DMS 273 (cell line): ENCODE data around the gene PTPRM.
"Not testable (repeated sequence)": the region's sequence is repeated elsewhere in the genome, so short reads cannot be mapped to it uniquely, and the experiment has no call there.

Experiments used
- DNase-seq: peaks from one replicate; lab custom pipeline; 2025; ENCODE audit not compliant: unreplicated experiment; lab: John Stamatoyannopoulos, UW

PTPRM gene

GRCh38 chr18:7926526-7926925, 359.4 kb downstream of the PTPRM start:
- DNase-seq, result peak; percentile 7

GRCh38 chr18:7927119-7927518, 360.0 kb downstream of the PTPRM start:
- no peak for DNase-seq

GRCh38 chr18:7931763-7932162, 364.6 kb downstream of the PTPRM start:
- no peak for DNase-seq

- DNase-seq, result no peak
These were observed 370.2 kb downstream of the PTPRM start for GRCh38 chr18:7937268-7937667.

- no peak for DNase-seq
These were observed 372.4 kb downstream of the PTPRM start for GRCh38 chr18:7939521-7939920.

GRCh38 chr18:7940379-7940778, 373.3 kb downstream of the PTPRM start:
- no peak for DNase-seq

GRCh38 chr18:7940971-7941370, 373.9 kb downstream of the PTPRM start:
- no peak for DNase-seq

- peak; percentile 59 for DNase-seq
These were observed 374.4 kb downstream of the PTPRM start for GRCh38 chr18:7941533-7941932.

GRCh38 chr18:7945882-7946281, 378.8 kb downstream of the PTPRM start:
- peak; percentile 33 for DNase-seq

GRCh38 chr18:7946734-7947377, 379.7 kb downstream of the PTPRM start:
- DNase-seq, result peak; percentile 55

- DNase-seq, result no peak
These were observed 383.4 kb downstream of the PTPRM start for GRCh38 chr18:7950380-7951136.

- DNase-seq, result no peak
These were observed 386.2 kb downstream of the PTPRM start for GRCh38 chr18:7953095-7953958.

GRCh38 chr18:7954238-7954637, 387.1 kb downstream of the PTPRM start:
- no peak for DNase-seq

- no peak for DNase-seq
These were observed 388.1 kb downstream of the PTPRM start for GRCh38 chr18:7955175-7955574.

GRCh38 chr18:7957297-7957696, 390.2 kb downstream of the PTPRM start:
- no peak for DNase-seq

- no peak for DNase-seq
These were observed 391.2 kb downstream of the PTPRM start for GRCh38 chr18:7958081-7958896.

GRCh38 chr18:7958897-7959146, 391.7 kb downstream of the PTPRM start:
- no peak for DNase-seq

GRCh38 chr18:7966682-7967081, 399.6 kb downstream of the PTPRM start:
- DNase-seq, result not testable (repeated sequence)

GRCh38 chr18:7974200-7974874, 407.2 kb downstream of the PTPRM start:
- DNase-seq, result no peak

- no peak for DNase-seq
These were observed 410.8 kb downstream of the PTPRM start for GRCh38 chr18:7977897-7978296.

- DNase-seq, result no peak
These were observed 411.7 kb downstream of the PTPRM start for GRCh38 chr18:7978834-7979233.
